HL-60 (cell line): Measurements from ENCODE around the gene DIP2C.
"Not testable (repeated sequence)": the region's sequence is repeated elsewhere in the genome, so short reads cannot be mapped to it uniquely, and the experiment has no call there.

Experiments used
- DNase-seq, 2 experiments: peaks; one replicate each; pipeline ENCODE4 v3.0.0-alpha.2; 2010 to 2020; ENCODE audit warnings: low read depth in 1 of 2, low spot score in 1 of 2
- H3K27ac ChIP-seq: fragments of 250-450 bp; sonication (Bioruptor Pico); replicated peaks from 2 replicates; pipeline ENCODE4 v1.5.1; 2020; ENCODE audit warnings: mild to moderate bottlenecking, moderate library complexity
- H3K27me3 ChIP-seq: fragments of 250-450 bp; sonication (Bioruptor Pico); 2 replicates; pipeline ENCODE4 v1.5.1; 2021; ENCODE audit warnings: mild to moderate bottlenecking, moderate library complexity; ENCODE audit not compliant: insufficient read depth, poor library complexity, severe bottlenecking
- H3K4me3 ChIP-seq: replicated peaks from 2 replicates; pipeline ENCODE4 v1.5.1; 2011; ENCODE audit warnings: mild to moderate bottlenecking, control low read depth, low read length; ENCODE audit not compliant: insufficient read depth
- GABPA ChIP-seq: IDR thresholded peaks from 2 replicates; pipeline ENCODE4 v1.6.1; 2012; ENCODE audit warnings: low read depth
- POLR2AphosphoS5 ChIP-seq: IDR thresholded peaks from 2 replicates; pipeline ENCODE4 v1.6.1; 2012; ENCODE audit warnings: low read depth
- SPI1 ChIP-seq: IDR thresholded peaks from 2 replicates; pipeline ENCODE4 v1.6.1; 2012; ENCODE audit warnings: low read depth, mild to moderate bottlenecking, borderline replicate concordance
- TF ChIP-seq, protein P1 (sequence below): IDR thresholded peaks from one replicate; pipeline ENCODE4 v1.5.1; 2011; ENCODE audit warnings: low read length, control low read depth, inconsistent platforms; ENCODE audit not compliant: insufficient read depth
- TF ChIP-seq, protein P2 (sequence below): IDR thresholded peaks from 2 replicates; pipeline ENCODE4 v1.6.1; 2012; ENCODE audit warnings: low read depth; ENCODE audit not compliant: insufficient replicate concordance

Gene DIP2C

DNA sequence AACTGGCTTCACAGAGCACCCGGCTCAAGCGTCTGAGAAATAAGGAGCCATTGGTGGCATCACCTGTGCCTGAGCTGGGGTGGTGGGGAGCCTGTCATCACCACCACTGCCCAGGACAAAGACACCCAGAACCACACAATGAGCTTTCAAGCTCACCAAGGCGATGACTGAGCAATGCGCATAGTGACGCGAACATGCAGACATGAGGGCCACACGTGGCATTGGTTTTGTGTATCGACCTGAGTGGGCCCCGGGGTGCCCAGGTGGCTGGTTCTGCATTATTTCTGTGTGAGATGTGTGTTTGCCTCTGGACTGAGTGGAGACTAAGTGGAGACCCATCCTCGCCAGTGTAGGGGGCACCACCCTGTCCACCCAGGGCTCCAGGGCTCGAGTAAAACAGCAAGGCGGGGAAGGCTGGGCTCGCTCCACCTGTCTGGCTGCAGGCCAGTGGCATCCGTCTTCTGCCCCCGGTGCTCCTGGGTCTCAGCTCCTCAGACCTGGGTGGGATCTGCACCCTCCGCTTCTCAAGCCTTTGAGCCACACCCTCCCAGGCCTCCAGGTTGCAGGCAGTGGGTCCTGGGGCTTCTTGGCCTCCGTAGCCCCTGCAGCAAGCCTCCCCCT is 92.6 kb downstream of the DIP2C start:
- Histone ChIP-seq H3K27me3 (no peaks in the 10 kb centered on the region), H3K4me3 (no peak overlapping the region), H3K27ac (no peak overlapping the region)
- TF ChIP-seq GABPA (no peak), SPI1 (no peak), POLR2AphosphoS5 (no peak)
- TF ChIP-seq, protein P1, sequence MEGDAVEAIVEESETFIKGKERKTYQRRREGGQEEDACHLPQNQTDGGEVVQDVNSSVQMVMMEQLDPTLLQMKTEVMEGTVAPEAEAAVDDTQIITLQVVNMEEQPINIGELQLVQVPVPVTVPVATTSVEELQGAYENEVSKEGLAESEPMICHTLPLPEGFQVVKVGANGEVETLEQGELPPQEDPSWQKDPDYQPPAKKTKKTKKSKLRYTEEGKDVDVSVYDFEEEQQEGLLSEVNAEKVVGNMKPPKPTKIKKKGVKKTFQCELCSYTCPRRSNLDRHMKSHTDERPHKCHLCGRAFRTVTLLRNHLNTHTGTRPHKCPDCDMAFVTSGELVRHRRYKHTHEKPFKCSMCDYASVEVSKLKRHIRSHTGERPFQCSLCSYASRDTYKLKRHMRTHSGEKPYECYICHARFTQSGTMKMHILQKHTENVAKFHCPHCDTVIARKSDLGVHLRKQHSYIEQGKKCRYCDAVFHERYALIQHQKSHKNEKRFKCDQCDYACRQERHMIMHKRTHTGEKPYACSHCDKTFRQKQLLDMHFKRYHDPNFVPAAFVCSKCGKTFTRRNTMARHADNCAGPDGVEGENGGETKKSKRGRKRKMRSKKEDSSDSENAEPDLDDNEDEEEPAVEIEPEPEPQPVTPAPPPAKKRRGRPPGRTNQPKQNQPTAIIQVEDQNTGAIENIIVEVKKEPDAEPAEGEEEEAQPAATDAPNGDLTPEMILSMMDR = no peak
- TF ChIP-seq, protein P2, sequence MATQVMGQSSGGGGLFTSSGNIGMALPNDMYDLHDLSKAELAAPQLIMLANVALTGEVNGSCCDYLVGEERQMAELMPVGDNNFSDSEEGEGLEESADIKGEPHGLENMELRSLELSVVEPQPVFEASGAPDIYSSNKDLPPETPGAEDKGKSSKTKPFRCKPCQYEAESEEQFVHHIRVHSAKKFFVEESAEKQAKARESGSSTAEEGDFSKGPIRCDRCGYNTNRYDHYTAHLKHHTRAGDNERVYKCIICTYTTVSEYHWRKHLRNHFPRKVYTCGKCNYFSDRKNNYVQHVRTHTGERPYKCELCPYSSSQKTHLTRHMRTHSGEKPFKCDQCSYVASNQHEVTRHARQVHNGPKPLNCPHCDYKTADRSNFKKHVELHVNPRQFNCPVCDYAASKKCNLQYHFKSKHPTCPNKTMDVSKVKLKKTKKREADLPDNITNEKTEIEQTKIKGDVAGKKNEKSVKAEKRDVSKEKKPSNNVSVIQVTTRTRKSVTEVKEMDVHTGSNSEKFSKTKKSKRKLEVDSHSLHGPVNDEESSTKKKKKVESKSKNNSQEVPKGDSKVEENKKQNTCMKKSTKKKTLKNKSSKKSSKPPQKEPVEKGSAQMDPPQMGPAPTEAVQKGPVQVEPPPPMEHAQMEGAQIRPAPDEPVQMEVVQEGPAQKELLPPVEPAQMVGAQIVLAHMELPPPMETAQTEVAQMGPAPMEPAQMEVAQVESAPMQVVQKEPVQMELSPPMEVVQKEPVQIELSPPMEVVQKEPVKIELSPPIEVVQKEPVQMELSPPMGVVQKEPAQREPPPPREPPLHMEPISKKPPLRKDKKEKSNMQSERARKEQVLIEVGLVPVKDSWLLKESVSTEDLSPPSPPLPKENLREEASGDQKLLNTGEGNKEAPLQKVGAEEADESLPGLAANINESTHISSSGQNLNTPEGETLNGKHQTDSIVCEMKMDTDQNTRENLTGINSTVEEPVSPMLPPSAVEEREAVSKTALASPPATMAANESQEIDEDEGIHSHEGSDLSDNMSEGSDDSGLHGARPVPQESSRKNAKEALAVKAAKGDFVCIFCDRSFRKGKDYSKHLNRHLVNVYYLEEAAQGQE = no peak
- no peak for DNase-seq

DNA sequence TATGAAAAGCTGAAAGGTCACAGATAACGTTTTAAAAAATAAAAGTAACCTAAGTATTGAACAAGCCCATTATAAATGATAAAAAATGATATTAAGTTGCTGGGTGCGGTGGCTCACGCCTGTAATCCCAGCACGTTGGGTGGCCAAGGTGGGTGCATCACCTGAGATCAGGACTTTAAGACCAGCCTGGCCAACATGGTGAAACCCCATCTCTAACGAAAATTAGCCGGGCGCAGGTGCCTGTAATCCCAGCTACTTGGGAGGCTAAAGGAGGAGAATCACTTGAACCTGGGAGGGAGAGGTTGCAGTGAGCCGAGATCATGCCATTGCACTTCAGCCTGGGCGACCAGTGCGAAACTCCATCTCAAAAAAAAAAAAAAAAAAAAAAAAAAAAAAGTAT is 93.3 kb downstream of the DIP2C start:
- not testable (repeated sequence) for H3K27me3 ChIP-seq, DNase-seq, H3K27ac ChIP-seq, H3K4me3 ChIP-seq

DNA sequence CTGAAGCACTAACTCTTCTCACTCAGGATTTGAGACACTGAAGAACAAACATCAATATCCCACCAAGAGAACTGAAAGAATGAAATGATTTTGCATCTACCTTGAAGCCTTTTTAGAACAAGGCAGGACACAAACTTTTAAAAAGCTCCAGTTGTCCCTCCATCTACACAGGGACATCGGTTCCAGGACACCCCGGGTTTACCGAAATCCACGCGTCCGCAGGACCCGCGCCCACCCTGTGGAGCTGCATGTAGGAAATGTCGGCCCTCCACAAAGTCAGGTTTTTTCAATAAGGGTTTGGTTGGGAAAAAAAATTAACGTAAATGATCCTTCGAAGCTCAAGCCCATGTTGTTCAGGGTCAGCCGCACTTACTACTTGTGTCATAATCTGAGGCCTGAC is 94.0 kb downstream of the DIP2C start:
- DNase-seq = no peak
- Histone ChIP-seq H3K27me3 (no peaks in the 10 kb centered on the region), H3K4me3 (no peak overlapping the region), H3K27ac (no peak overlapping the region)
- TF ChIP-seq, protein P1 = no peak
- TF ChIP-seq, protein P2 = no peak
- TF ChIP-seq GABPA (no peak), POLR2AphosphoS5 (no peak), SPI1 (no peak)

DNA sequence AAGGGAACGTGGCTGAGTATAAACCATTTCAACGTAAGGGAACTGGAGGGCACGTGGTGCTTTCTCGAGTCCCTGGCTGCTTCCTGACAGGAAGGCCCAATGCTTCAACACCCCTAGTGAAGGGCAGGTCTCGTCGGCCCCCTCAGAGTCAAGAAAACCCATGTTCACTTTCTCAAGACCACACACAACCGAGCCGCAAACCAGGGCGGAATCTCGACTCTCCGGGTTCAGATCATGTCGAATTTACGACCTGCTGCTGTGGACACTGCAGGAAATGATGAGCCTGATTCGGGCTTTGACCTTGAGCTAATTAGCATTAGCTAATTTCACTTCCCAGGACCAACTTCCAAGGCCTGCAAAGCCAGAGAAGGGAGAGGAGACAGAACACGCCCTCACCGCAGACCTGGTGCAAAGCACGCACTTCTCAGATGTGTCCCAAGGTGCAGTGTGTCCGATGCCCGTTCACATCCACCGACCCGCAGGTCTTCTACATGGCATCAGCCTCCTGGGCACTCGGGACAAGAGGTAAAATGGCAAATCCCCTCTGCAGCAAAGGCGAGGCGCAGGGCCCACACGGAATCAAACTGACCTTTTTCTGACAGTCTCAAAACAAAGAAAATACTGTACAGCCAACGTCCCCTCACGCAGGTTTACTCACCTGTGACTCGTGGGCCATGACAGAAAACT is 94.7 kb downstream of the DIP2C start:
- TF ChIP-seq, protein P1 = no peak
- TF ChIP-seq GABPA (no peak), SPI1 (no peak), POLR2AphosphoS5 (no peak)
- TF ChIP-seq, protein P2 = no peak
- no peaks in the 10 kb centered on the region for H3K27me3 ChIP-seq
- no peak for DNase-seq
- no peak overlapping the region for H3K27ac ChIP-seq
- no peak overlapping the region for H3K4me3 ChIP-seq
